Measurements from ENCODE around the gene TGFBR2. TPM values are rescaled to one million over a fixed set of nuclear protein-coding genes. Genes with fewer than 3 reads are reported as not detected.

Gene TGFBR2
- polyA plus RNA-seq, 4 donors = 111 to 151 (median 125) TPM

DNA sequence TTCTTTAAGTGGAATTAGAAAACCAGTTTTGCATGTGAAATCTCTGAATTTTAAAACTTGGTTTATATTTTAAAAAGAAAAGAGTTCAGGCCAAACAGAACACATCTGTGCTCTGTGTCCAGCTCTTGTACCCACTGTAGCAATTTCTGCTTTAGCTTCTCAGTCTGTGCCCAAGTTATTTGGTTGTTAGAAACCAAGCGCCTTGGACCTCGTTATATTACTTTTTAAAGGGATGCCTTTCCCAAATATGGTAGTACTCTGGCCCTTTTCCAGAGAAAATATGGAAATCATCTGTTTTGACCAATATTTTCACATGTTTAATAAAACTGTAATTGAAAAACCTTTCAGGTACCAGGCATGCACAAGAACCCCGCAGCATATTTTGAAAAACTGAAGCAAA is 27.3 kb downstream of the TGFBR2 start:
- DNase-seq (ENCODE audit: low read depth in 4 of 4, low spot score in 3 of 4) = no peak

DNA sequence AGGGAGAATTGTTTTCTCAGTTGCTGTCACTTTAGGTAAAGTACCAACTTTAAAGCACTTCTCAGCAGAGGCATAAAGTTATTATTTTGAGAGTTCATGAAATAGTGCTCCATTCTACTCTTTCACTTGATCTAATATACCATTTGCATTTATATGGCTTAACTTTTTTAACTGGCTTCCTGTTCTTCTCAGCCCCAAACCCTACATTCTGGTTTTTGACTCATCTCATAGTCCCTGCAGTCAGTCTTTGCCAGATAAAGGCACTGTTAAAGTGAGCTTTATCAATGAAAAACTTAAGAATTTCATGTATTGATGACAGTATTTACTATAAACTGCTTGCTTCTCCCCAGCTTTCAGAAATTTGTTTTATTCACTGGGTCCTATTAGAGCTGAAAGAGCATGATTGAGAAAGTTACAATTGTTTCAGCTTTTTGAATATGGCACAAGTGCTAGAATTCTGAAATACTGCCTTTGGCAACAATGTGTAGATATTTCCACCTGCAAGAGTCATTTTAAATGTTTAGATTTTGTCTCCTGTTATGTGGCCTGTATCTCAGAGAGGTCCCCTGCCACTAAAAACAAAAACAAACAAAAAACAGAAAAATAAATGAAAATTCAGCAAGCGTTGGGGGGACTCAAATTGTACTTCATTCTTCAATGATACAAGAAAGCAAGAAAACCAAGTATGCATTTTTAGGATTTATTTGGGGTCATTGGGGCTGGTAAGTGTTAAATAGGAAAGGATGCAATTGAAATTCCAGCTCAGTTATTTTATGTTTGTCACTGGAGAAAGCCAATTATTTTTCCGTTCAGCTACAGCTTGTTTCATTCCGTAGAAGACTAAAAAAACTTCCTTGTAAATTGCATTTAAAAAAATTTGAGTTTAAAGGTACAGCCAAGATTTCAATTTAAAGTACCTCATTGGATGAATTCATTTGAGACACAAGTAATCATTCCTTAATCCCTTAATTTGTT is 28.6 kb downstream of the TGFBR2 start:
- no peak for DNase-seq (ENCODE audit: low read depth in 4 of 4, low spot score in 3 of 4)

DNA sequence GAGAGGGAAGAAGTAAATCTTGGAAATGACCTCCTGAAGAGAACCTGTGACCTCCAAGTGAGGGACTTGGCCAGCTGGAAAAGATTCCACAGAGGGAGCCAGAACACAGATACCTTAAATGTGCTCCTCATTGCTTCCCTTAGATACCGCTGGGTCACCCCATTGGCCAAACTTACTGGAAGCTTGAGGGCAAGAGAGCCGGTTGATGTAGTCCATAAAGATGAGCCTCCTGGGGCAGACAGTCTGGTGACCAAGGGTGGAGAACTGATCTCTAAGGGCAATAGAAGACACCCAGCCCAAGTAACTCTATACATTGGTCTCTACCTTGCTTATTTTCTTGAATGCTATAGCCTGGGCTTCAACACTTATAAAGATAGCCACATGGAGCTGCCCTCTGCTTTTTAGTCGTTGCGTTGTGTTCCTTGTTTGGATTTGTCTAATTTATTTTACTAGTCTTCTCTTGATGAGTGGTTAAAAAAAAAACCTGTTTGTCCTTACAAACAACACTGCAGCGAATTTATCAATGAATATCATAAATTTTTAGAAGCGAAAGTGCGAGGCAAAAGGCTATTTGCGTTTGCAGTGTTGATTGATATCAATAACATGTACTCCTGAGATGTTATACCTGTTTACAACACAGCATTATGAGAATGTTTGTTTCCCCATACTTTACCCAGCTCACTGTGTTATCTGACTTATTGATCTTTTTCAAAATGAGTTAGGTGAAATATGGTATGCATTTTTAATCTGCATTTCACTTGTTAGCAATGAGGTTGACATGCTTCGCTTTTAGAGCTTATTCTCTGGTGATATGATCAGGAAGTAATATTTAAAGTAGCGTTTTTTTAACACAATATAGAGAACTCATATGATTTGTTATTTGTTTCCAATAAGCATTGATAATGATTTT is 31.2 kb downstream of the TGFBR2 start:
- no peak for DNase-seq (ENCODE audit: low read depth in 4 of 4, low spot score in 3 of 4)

DNA sequence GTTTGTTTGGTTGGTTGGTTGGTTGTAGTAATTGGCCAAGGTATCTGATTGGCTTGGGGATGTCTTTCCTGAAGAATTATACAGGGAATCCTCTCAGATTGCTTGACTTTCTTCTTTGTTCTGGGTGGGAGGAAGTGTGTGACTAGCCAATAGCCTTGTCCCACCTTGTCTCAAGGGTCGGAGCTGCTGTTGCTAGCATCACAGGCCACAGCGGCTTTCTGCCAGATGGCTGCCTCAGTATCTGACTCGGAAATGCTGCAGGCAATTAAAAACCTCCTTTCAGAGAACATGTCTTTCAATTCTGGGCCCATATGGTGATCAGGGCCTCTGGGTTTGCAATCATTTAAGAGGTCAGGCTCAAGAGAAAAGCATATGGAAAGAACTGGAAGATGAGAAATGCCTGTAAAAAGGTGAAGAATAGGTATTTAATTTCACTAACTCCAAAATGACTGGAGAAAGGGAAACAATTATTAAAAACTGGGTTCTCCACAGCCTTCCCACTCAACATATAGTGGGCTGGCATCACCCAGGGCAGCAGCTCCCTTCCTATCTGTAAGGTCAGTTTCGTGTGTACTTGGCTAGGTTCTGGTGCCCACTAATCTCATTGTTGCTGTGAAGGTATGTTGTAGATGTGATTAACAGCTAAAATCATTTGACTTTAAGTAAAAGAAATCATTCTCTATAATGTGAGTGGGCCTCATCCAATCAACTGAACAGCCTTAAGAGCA is 32.4 kb downstream of the TGFBR2 start:
- no peak for DNase-seq (ENCODE audit: low read depth in 4 of 4, low spot score in 3 of 4)

DNA sequence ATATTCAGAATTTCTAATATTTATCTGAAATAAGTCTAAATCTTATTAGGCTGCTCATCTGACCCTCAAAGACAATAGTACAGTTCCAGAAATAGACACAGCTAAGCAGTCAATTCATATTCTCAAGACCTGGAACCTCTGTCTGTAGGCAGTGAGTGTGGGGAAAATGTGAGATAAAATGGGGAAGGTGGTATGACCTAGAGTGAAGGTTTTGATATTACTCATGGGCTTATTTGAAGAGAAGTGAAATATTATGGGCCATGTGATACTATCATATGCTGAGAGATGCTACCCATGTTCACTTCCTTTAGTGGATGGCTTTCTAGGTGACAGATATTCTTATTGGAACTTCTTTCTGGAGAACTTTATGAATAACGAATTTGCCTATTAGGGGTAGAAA is 33.5 kb downstream of the TGFBR2 start:
- no peak for DNase-seq (ENCODE audit: low read depth in 4 of 4, low spot score in 3 of 4)

- no peak for DNase-seq (ENCODE audit: low read depth in 4 of 4, low spot score in 3 of 4)
Observed at GRCh38 chr3:30640851-30641250, 34.5 kb downstream of the TGFBR2 start.

DNA sequence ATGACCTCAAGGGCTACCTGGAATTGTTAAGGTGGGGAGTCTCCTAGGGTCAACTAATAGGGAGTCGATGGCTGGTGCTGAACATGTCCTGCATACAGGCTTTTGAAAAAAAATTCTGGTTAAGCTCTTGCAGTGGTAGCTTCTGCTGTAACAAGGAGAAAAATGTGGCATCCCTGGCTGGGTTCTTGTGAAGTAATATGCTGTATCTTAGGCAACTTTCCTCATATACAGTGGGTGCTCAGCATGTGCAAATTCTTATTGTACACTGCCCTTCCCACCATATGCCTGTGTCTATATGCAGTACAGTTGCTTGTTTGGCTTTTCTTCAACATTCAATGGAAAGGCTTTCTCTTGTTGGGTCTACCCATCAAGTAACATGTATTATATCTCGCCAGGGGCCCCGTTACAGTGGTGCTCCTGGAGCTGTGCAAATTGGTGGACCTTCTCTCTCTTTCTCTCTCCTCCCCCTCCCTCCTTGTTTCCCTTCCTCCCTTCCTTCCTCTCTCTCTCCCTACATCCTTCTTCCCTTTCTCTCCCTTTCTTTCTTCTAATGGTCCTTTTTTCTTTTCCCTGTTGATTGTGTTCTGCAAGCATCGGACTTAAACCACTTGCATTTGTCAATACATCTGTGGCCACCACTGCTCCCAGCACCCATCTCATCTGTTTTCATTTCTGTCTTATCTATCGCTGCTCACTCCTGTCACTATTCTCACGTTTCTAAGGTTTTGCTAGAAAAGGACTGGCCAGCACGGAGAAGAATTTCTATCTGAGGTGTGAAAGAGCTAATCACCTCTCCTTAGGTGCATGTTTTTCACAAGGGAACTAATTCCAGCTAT is 35.2 kb downstream of the TGFBR2 start:
- DNase-seq (ENCODE audit: low read depth in 4 of 4, low spot score in 3 of 4) = no peak

DNA sequence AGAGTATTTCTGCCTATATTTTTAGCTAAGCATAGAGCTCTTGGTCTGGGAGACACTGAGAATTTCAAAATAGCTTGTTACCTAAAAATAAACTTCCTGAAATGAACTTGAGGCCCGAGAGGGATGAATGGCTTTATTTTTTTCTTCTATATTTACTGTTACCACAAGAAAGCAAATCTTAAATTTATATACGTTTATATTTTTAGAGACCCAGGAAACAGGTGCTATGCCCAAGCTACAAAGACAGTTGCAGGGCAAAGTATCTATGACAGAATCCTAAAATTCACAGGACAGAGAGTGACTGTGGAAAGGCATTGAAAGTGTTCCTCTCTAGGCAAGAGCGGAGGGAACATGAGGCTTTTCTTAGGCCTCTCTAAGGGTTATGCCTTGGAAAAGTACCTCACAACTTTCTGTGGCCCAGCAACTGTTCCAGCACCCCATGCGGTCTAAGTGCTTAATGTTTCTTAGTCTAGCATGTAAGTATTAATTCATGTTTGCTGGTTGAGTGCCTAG is 36.5 kb downstream of the TGFBR2 start:
- no peak for DNase-seq (ENCODE audit: low read depth in 4 of 4, low spot score in 3 of 4)

DNA sequence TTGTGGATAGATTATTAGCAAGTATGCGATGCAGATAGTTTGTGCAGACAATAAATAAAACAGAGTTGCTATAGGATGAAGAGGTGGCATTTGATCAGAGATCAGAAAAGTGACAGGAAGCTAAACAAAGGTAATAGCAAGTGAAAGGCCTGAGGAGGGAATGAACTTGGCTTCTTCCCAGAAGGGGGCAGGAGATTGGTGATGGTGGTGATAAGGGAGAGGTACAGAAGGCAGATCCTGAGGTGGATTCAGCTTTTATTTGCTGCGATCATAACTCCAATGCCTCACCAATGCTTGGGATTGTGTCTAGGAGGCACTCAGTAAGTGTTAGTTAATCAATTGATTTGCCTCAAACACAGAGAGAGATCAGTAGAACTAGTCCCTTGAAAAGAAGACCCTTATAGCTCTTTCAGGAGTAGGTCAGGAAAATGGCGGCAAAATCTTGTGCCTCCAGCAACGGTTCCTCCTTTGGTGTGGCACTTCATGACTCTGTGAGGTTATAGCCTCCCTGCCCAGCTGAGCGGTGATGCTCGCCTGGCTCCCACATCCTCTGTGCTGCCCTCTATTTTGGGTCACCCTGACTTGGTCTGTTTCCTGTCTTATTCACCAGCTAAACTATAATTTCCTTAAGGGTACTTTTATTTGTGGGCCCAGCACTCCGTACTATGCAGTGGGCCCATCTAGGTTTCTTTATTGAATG is 37.5 kb downstream of the TGFBR2 start:
- no peak for DNase-seq (ENCODE audit: low read depth in 4 of 4, low spot score in 3 of 4)

- no peak for DNase-seq (ENCODE audit: low read depth in 4 of 4, low spot score in 3 of 4)
Observed at GRCh38 chr3:30644615-30645014, 38.2 kb downstream of the TGFBR2 start.

DNA sequence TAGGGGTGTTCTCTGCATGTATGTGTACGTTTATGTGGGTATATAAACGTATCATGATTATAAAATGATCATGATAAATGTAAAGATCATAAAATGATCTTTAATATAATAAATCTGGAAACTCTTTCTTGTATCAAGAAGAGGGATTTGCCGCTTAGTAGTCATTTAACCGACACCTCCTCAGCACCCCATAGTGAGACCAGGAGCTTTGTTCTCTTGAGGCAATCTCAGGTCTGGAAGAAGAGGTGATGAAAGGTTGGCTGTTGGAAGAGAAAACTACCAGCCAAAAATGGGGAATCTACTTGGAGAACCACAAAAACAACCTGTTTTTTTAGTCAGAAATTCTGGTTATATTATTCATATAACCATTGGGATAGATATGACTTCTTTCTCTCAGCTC is 38.7 kb downstream of the TGFBR2 start:
- no peak for DNase-seq (ENCODE audit: low read depth in 4 of 4, low spot score in 3 of 4)

DNA sequence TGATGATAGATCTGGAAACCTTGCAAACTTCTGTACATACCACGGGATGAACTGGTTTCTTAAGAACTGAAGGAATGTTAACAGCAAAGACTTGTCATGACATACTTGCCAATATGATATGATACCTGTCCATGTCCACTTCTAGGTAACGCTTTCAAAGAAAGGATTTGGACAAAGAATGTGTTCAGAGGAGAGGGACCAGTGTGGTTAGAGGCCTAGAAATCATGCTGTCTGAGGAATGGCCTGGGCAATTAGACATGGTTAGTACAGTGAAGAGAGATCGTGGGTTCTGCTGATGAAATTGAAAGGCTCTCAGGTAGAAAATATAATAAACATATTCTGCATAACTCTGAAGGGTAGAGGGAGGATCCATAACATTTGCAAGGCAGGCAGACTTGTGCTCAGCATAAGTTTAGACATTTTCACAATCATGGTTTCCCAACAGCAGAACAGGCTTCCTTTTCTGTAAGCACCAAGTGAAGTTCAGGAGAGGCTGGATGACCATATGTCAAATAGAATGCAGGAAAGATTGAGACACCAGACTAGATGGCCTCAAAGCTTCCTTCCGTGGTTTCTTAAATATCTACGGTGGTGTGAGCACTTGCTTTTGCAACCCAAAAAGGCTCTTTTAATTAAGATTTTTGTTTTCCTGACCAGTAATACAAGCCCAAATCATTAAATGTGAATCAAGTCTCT is 39.9 kb downstream of the TGFBR2 start:
- DNase-seq (ENCODE audit: low read depth in 4 of 4, low spot score in 3 of 4) = no peak

DNA sequence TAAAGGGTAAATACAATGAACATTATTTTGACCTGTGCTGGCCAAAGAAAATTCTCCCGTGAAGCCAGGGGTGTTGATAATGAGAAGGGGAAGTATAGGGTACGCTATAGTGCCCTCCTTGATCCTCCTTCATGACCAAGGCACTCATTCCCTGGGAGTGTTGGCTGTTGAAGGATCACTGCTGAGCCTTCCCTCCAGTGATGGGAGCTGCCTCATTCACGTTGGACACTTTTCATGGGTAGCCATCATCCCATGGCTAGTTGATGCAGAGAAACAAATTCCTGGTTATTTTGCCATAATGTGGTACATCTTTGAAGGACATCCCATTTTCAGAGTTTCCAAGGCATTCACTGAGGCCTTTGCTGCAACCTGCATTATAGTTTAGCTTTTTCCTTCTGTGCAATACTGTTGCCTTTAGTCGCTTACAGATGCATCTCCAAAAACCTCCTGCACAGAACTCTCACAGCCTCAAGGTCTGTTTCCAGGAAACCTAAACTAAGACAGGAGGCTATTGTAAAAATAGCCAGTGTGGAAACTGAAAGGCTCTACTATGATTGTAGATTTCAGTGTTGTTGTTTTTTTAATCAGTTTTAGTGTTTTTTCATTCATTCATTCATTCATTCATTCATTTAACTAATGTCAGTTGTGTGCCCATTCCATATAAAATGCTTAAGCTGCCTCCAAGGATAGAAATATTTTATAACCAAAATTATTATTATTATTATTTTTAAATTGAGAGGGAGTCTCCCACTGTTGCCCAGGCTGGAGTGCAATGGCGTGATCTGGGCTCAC is 40.8 kb downstream of the TGFBR2 start:
- DNase-seq (ENCODE audit: low read depth in 4 of 4, low spot score in 3 of 4) = no peak

- DNase-seq (ENCODE audit: low read depth in 4 of 4, low spot score in 3 of 4) = no peak
Observed at GRCh38 chr3:30648670-30649357, 42.4 kb downstream of the TGFBR2 start.

GRCh38 chr3:30649572-30650318 is 43.3 kb downstream of the TGFBR2 start:
- no peak for DNase-seq (ENCODE audit: low read depth in 4 of 4, low spot score in 3 of 4)

GRCh38 chr3:30650348-30650995 is 44.1 kb downstream of the TGFBR2 start:
- DNase-seq (ENCODE audit: low read depth in 4 of 4, low spot score in 3 of 4) = no peak

All from right renal pelvis (tissue), 4 donors.